GM21447 (cell line): ENCODE data around the gene EID2.

Experiments used
- ATAC-seq: cut with Tn5 transposase; IDR thresholded peaks from one replicate; pipeline ENCODE4 v1.9.1; 2021; ENCODE audit not compliant: unreplicated experiment

EID2 gene

GRCh38 chr19:39506598-39506943 is 33.4 kb downstream of the EID2 start:
- ATAC-seq, result no peak

GRCh38 chr19:39502640-39503417 is 37.1 kb downstream of the EID2 start:
- ATAC-seq, result no peak

- ATAC-seq, result no peak
Observed at GRCh38 chr19:39501340-39501739, 38.6 kb downstream of the EID2 start.

- ATAC-seq, result no peak
Observed at GRCh38 chr19:39500543-39500942, 39.4 kb downstream of the EID2 start.

- no peak for ATAC-seq
Observed at GRCh38 chr19:39499932-39500331, 40.0 kb downstream of the EID2 start.

- ATAC-seq, result no peak
Observed at GRCh38 chr19:39498798-39499642, 40.9 kb downstream of the EID2 start, which contains the start of gene DLL3. Gene DLL3 (plus strand): TSS chr19:39498947. CDS start chr19:39498975, 28 bp downstream.

- no peak for ATAC-seq
Observed at GRCh38 chr19:39497996-39498797, 41.8 kb downstream of the EID2 start.

- no peak for ATAC-seq
Observed at GRCh38 chr19:39497701-39497995, 42.3 kb downstream of the EID2 start.

- ATAC-seq, result no peak
Observed at GRCh38 chr19:39496063-39496462, 43.9 kb downstream of the EID2 start.

GRCh38 chr19:39494661-39495060 is 45.3 kb downstream of the EID2 start:
- ATAC-seq, result no peak

- ATAC-seq, result no peak
Observed at GRCh38 chr19:39492788-39493187, 47.2 kb downstream of the EID2 start.

GRCh38 chr19:39492225-39492624 is 47.7 kb downstream of the EID2 start:
- no peak for ATAC-seq

GRCh38 chr19:39489756-39490155 is 50.2 kb downstream of the EID2 start:
- ATAC-seq, result no peak
